DND-41 (cell line): ENCODE measurements around the gene PHAX.
"Not testable (repeated sequence)": the region's sequence is repeated elsewhere in the genome, so short reads cannot be mapped to it uniquely, and the experiment has no call there.

Experiments
- ATAC-seq: fragments of 200-7000 bp; cut with Tn5 transposase; 3 replicates; pipeline ENCODE4 v1.9.1; 2021; ENCODE audit warnings: low read depth; ENCODE audit not compliant: insufficient read depth
- DNase-seq: peaks from one replicate; pipeline ENCODE4 v3.0.0-alpha.2; 2020
- H2AFZ ChIP-seq: 2 replicates; pipeline ENCODE4 v1.6.0; 2012; ENCODE audit warnings: low read depth, low read length
- H3K27ac ChIP-seq: 2 replicates; pipeline ENCODE4 v1.5.1; 2012; ENCODE audit warnings: low read length, inconsistent platforms
- H3K27me3 ChIP-seq: fragments of 200-600 bp; sonication (generic); 2 replicates; pipeline ENCODE4 v1.6.0; 2012; ENCODE audit warnings: low read length, mild to moderate bottlenecking, inconsistent platforms; ENCODE audit not compliant: insufficient read depth, poor library complexity
- H3K36me3 ChIP-seq: 2 replicates; pipeline ENCODE4 v1.5.1; 2012; ENCODE audit warnings: low read length, inconsistent platforms; ENCODE audit not compliant: insufficient read depth
- H3K4me1 ChIP-seq: 2 replicates; pipeline ENCODE4 v1.5.1; 2012; ENCODE audit warnings: mild to moderate bottlenecking, low read length; ENCODE audit not compliant: insufficient read depth
- H3K4me2 ChIP-seq: 2 replicates; pipeline ENCODE4 v1.6.0; 2012; ENCODE audit warnings: mild to moderate bottlenecking, moderate library complexity, low read length, inconsistent platforms; ENCODE audit not compliant: insufficient read depth
- H3K4me3 ChIP-seq, 2 experiments: fragments of 200-600 bp in 1 of 2; shearing (Covaris generic) in 1 of 2; 2 replicates each; pipeline ENCODE4 v1.5.1; 2012 to 2016; ENCODE audit warnings: inconsistent platforms in 2 of 2, low read length in 2 of 2, mild to moderate bottlenecking in 2 of 2, low read depth in 1 of 2, moderate library complexity in 1 of 2
- H3K79me2 ChIP-seq: 2 replicates; pipeline ENCODE4 v1.6.0; 2012; ENCODE audit warnings: low read length, inconsistent platforms; ENCODE audit not compliant: insufficient read depth
- H3K9ac ChIP-seq: 2 replicates; pipeline ENCODE4 v1.6.0; 2012; ENCODE audit warnings: low read depth, mild to moderate bottlenecking, inconsistent platforms, low read length, moderate library complexity
- H3K9me3 ChIP-seq: 2 replicates; pipeline ENCODE4 v1.5.1; 2012; ENCODE audit warnings: low read length, moderate library complexity, mild to moderate bottlenecking, inconsistent platforms; ENCODE audit not compliant: insufficient read depth, severe bottlenecking
- H4K20me1 ChIP-seq: 2 replicates; pipeline ENCODE4 v1.6.0; 2012; ENCODE audit warnings: low read length; ENCODE audit not compliant: insufficient read depth
- EZH2 ChIP-seq: IDR thresholded peaks from 3 replicates; pipeline ENCODE4 v1.6.1; 2012; ENCODE audit warnings: borderline replicate concordance, low read depth, mild to moderate bottlenecking, moderate library complexity, low read length, inconsistent platforms; ENCODE audit not compliant: severe bottlenecking
- TF ChIP-seq, protein P1 (sequence below): IDR thresholded peaks from 2 replicates; pipeline ENCODE4 v1.5.1; 2012; ENCODE audit warnings: borderline replicate concordance, low read length, moderate library complexity, mild to moderate bottlenecking; ENCODE audit not compliant: poor library complexity, severe bottlenecking; ENCODE audit errors: extremely low read depth

Gene PHAX, protein sequence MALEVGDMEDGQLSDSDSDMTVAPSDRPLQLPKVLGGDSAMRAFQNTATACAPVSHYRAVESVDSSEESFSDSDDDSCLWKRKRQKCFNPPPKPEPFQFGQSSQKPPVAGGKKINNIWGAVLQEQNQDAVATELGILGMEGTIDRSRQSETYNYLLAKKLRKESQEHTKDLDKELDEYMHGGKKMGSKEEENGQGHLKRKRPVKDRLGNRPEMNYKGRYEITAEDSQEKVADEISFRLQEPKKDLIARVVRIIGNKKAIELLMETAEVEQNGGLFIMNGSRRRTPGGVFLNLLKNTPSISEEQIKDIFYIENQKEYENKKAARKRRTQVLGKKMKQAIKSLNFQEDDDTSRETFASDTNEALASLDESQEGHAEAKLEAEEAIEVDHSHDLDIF

GRCh38 chr5:126600631-126601511, at the start of gene PHAX:
PHAX (plus strand) TSS chr5:126600947; CDS start chr5:126600963, 16 bp downstream.
- DNase-seq: peak; percentile 75

GRCh38 chr5:126552614-126553013, 48.1 kb upstream of the PHAX start:
- ATAC-seq: no peak
- Histone ChIP-seq H4K20me1 (no peaks in the 10 kb centered on the region), H3K4me3 (no peak overlapping the region), H3K4me2 (no peak overlapping the region), H3K27me3 (peaks cover 2% of the 10 kb centered on the region), H2AFZ (no peak overlapping the region), H3K9me3 (no peaks in the 10 kb centered on the region), H3K36me3 (no peaks in the 10 kb centered on the region), H3K79me2 (no peaks in the 10 kb centered on the region), H3K9ac (no peak overlapping the region), H3K4me1 (no peaks in the 10 kb centered on the region), H3K27ac (no peak overlapping the region)
- DNase-seq: no peak
- TF ChIP-seq EZH2: no peak
- TF ChIP-seq, protein P1, sequence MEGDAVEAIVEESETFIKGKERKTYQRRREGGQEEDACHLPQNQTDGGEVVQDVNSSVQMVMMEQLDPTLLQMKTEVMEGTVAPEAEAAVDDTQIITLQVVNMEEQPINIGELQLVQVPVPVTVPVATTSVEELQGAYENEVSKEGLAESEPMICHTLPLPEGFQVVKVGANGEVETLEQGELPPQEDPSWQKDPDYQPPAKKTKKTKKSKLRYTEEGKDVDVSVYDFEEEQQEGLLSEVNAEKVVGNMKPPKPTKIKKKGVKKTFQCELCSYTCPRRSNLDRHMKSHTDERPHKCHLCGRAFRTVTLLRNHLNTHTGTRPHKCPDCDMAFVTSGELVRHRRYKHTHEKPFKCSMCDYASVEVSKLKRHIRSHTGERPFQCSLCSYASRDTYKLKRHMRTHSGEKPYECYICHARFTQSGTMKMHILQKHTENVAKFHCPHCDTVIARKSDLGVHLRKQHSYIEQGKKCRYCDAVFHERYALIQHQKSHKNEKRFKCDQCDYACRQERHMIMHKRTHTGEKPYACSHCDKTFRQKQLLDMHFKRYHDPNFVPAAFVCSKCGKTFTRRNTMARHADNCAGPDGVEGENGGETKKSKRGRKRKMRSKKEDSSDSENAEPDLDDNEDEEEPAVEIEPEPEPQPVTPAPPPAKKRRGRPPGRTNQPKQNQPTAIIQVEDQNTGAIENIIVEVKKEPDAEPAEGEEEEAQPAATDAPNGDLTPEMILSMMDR: no peak

More at GRCh38 chr5:126600631-126601511, at the start of gene PHAX:
- Histone ChIP-seq H4K20me1 (peaks cover 4% of the 10 kb centered on the region), H3K36me3 (peaks cover 25% of the 10 kb centered on the region), H3K4me2 (peak within 1 kb of the TSS; percentile 66), H3K9ac (peak within 1 kb of the TSS; percentile 87), H3K9me3 (peaks cover 8% of the 10 kb centered on the region), H3K79me2 (peaks cover 49% of the 10 kb centered on the region), H3K27ac (peak within 1 kb of the TSS; percentile 87), H3K4me1 (peaks cover 30% of the 10 kb centered on the region), H2AFZ (peak within 1 kb of the TSS; percentile 100), H3K4me3 (peak within 1 kb of the TSS; percentile 35 to 65; a peak in 3 of 4 replicates), H3K27me3 (no peaks in the 10 kb centered on the region)
- TF ChIP-seq, protein P1: peak; percentile 79
- no peak for TF ChIP-seq EZH2
- peak; percentile 94 for ATAC-seq

- H3K4me2 ChIP-seq, H3K9me3 ChIP-seq, H4K20me1 ChIP-seq, DNase-seq, H3K9ac ChIP-seq, H3K4me1 ChIP-seq, H3K4me3 ChIP-seq, ATAC-seq, H3K36me3 ChIP-seq, H3K27ac ChIP-seq, H3K79me2 ChIP-seq, H3K27me3 ChIP-seq, H2AFZ ChIP-seq: not testable (repeated sequence)
Observed at GRCh38 chr5:126555101-126555500, 45.6 kb upstream of the PHAX start.

DNA sequence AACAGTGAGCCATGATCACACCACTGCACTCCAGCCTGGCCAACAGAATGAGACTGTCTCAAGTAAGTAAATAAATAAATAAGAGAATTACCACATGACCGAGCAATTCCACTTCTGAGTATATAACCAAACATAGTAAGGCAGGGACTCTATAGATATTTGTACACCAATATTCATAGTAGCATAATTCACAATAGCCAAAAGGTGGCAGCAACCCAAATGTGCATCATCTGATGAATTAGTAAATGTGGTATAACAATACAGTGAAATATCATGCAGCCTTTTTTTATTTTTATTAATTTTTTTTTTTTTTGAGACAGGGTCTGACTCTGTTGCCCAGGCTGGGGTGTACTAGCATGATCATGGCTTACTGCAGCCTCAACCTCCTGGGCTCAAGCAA, 38.8 kb upstream of the PHAX start:
- no peak overlapping the region for H3K27ac ChIP-seq

More for the DNA sequence above, 38.8 kb upstream of the PHAX start:
- Histone ChIP-seq H3K4me1 (no peaks in the 10 kb centered on the region), H3K9ac (no peak overlapping the region), H3K4me3 (no peak overlapping the region), H2AFZ (no peak overlapping the region), H4K20me1 (no peaks in the 10 kb centered on the region), H3K36me3 (no peaks in the 10 kb centered on the region), H3K27me3 (no peaks in the 10 kb centered on the region), H3K79me2 (no peaks in the 10 kb centered on the region), H3K4me2 (no peak overlapping the region), H3K9me3 (no peaks in the 10 kb centered on the region)
- TF ChIP-seq, protein P1: peak; percentile 6
- no peak for TF ChIP-seq EZH2
- no peak for DNase-seq
- ATAC-seq: no peak
